A673 (cell line): ENCODE data around the gene CHRD. TPM values are rescaled to one million over a fixed set of nuclear protein-coding genes. Genes with fewer than 3 reads are reported as not detected.

Experiments used
- BruUV-seq: library from RNA; stranded (reverse); fragments of 400-500 nt; replicated peaks from 2 replicates; lab custom pipeline; 2021; lab: Mats Ljungman, UMichigan
- CTCF ChIA-PET: fragments of 300-600 bp; sonication (Branson Sonifier 250); formaldehyde crosslinking; loops from one replicate; lab custom pipeline; 2022; ENCODE audit warnings: antibody characterized with exemption; lab: Charles Lee
- POLR2A ChIA-PET: fragments of 300-600 bp; sonication (Branson Sonifier 250); formaldehyde crosslinking; loops from one replicate; lab custom pipeline; 2022; ENCODE audit warnings: antibody characterized with exemption; ENCODE audit not compliant: low non-redundant PET; lab: Charles Lee
- DNase-seq: peaks from one replicate; pipeline ENCODE4 v3.0.0-alpha.2; 2015; ENCODE audit warnings: low spot score
- H3K27ac ChIP-seq: fragments of 200-600 bp; sonication (generic); 2 replicates; pipeline ENCODE4 v1.5.1; 2016; ENCODE audit warnings: mixed run types, low read depth, mild to moderate bottlenecking, mixed read lengths, antibody characterized with exemption, low read length; ENCODE audit not compliant: poor library complexity, severe bottlenecking
- H3K27me3 ChIP-seq: fragments of 200-600 bp; sonication (generic); replicated peaks from 2 replicates; pipeline ENCODE4 v1.6.1; 2017; ENCODE audit warnings: mixed run types, low read depth, mild to moderate bottlenecking, mixed read lengths, antibody characterized with exemption, low read length; ENCODE audit not compliant: insufficient read depth, poor library complexity
- H3K36me3 ChIP-seq: fragments of 200-600 bp; sonication (generic); 2 replicates; pipeline ENCODE4 v1.6.1; 2016; ENCODE audit warnings: mixed run types, mild to moderate bottlenecking, mixed read lengths, antibody characterized with exemption, low read length; ENCODE audit not compliant: insufficient read depth, poor library complexity, severe bottlenecking
- H3K4me1 ChIP-seq: fragments of 200-600 bp; sonication (generic); 2 replicates; pipeline ENCODE4 v1.6.1; 2017; ENCODE audit warnings: mixed run types, mild to moderate bottlenecking, mixed read lengths, antibody characterized with exemption, low read length; ENCODE audit not compliant: insufficient read depth, poor library complexity, severe bottlenecking
- H3K4me3 ChIP-seq: fragments of 200-600 bp; sonication (generic); 2 replicates; pipeline ENCODE4 v1.5.1; 2016; ENCODE audit warnings: low read depth, mixed run types, mild to moderate bottlenecking, mixed read lengths, low read length; ENCODE audit not compliant: poor library complexity, severe bottlenecking
- H3K9me3 ChIP-seq: fragments of 200-600 bp; sonication (generic); 2 replicates; pipeline ENCODE4 v1.6.1; 2016; ENCODE audit warnings: mixed run types, low read depth, mild to moderate bottlenecking, mixed read lengths, antibody characterized with exemption, low read length; ENCODE audit not compliant: poor library complexity, severe bottlenecking
- EZH2 ChIP-seq: fragments of 200-600 bp; sonication (generic); IDR thresholded peaks from 2 replicates; pipeline ENCODE4 v1.6.1; 2017; ENCODE audit warnings: borderline replicate concordance, low read depth, mild to moderate bottlenecking, mixed read lengths, antibody characterized with exemption, low read length; ENCODE audit not compliant: poor library complexity, severe bottlenecking
- intact Hi-C: fragments of 100-400 bp; cut with micrococcal nuclease; formaldehyde crosslinking; loops from one replicate; pipeline ENCODE4 v1.10.0; 2022; ENCODE audit not compliant: unreplicated experiment
- total RNA-seq: library from RNA; stranded (reverse); gene quantifications from 2 replicates; pipeline ENCODE4 v1.2.3, GENCODE V29; 2021
- TF ChIP-seq, protein P1 (sequence below): fragments of 300-800, 200-600 bp; sonication (generic); conservative IDR thresholded peaks from 2 replicates; pipeline ENCODE4 v1.5.1; 2017; ENCODE audit warnings: low read depth, mild to moderate bottlenecking, antibody characterized with exemption, low read length, moderate library complexity, mixed read lengths

Gene CHRD
- total RNA-seq, 1 experiment from 2014 or later: 0.06 TPM

DNA sequence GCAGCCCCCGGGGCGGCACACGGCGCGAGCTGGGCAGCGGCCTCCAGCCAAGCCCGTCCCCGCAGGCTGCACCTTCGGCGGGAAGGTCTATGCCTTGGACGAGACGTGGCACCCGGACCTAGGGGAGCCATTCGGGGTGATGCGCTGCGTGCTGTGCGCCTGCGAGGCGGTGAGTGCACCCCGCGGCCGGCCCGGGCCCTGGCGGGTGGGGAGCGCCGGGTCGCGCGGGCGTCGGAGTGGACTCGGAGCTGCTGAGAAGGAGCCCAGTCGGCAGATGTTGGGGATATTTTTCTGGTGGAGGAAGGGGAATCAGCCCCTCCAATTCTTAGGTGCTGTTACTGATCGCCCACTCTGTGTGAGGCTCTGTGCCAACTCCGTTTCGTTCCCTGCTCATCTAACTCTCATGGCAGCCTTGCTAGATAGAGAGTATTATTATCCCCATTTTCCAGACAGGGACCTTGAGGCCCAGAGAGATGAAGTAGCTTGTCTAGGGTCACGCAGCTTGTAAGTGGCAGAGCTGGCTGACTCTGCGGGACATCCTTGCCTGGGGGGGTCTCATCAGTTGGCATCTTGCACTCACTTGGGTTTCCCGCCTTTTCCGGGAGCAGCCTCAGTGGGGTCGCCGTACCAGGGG, 890 bp downstream of the CHRD start:
- Histone ChIP-seq H3K27ac (no peak overlapping the region), H3K4me3 (peak overlapping the region; percentile 34), H3K4me1 (peaks cover 4% of the 10 kb centered on the region), H3K9me3 (no peaks in the 10 kb centered on the region), H3K27me3 (peaks cover 41% of the 10 kb centered on the region), H3K36me3 (no peaks in the 10 kb centered on the region)
- no peak for DNase-seq
- POLR2A ChIA-PET: no interaction called here
- BruUV-seq: no TSS peak
- peak; percentile 98 for TF ChIP-seq EZH2
- TF ChIP-seq, protein P1, sequence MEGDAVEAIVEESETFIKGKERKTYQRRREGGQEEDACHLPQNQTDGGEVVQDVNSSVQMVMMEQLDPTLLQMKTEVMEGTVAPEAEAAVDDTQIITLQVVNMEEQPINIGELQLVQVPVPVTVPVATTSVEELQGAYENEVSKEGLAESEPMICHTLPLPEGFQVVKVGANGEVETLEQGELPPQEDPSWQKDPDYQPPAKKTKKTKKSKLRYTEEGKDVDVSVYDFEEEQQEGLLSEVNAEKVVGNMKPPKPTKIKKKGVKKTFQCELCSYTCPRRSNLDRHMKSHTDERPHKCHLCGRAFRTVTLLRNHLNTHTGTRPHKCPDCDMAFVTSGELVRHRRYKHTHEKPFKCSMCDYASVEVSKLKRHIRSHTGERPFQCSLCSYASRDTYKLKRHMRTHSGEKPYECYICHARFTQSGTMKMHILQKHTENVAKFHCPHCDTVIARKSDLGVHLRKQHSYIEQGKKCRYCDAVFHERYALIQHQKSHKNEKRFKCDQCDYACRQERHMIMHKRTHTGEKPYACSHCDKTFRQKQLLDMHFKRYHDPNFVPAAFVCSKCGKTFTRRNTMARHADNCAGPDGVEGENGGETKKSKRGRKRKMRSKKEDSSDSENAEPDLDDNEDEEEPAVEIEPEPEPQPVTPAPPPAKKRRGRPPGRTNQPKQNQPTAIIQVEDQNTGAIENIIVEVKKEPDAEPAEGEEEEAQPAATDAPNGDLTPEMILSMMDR: no peak
- CTCF ChIA-PET: no interaction called here
- intact Hi-C loops: no loop called here

DNA sequence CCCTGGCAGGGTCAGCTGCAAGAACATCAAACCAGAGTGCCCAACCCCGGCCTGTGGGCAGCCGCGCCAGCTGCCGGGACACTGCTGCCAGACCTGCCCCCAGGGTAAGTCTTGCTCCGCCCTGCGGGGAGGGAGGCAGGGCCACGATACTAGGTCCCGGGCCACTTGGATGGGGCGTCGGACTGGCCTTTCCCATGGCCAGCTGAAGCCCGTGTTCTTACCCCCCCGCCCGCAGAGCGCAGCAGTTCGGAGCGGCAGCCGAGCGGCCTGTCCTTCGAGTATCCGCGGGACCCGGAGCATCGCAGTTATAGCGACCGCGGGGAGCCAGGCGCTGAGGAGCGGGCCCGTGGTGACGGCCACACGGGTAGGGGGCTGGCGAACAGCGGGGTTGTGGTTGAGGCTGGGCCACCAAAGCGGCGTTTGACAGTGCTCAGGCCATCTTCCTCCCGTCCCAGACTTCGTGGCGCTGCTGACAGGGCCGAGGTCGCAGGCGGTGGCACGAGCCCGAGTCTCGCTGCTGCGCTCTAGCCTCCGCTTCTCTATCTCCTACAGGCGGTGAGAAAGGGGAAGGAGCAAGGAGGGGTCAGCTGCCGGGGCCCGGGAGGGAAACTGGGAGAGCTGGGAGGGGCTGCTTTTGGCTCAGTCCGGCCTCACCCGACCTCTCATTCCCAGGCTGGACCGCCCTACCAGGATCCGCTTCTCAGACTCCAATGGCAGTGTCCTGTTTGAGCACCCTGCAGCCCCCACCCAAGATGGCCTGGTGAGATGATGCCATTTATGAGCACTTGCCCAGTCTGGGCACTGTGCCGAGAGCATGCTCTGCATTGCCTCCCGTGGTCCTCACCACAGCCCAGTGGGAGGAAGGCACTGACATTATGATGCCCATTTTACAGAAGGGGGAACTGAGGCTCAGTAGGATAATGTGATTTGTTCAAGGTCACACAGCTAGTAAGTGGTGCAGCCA, 1.7 kb downstream of the CHRD start:
- intact Hi-C loops: no loop called here
- Histone ChIP-seq H3K27ac (no peak overlapping the region), H3K4me1 (peaks cover 4% of the 10 kb centered on the region), H3K9me3 (no peaks in the 10 kb centered on the region), H3K27me3 (peaks cover 41% of the 10 kb centered on the region), H3K4me3 (no peak overlapping the region), H3K36me3 (no peaks in the 10 kb centered on the region)
- TF ChIP-seq EZH2: no peak
- TF ChIP-seq, protein P1: no peak
- no peak for DNase-seq
- ChIA-PET CTCF (interaction anchor here (0.6 kb wide), 1 partner anchor 159 kb away, joined by 4 read pairs; no protein-coding TSS in a partner anchor), POLR2A (no interaction called here)
- no TSS peak for BruUV-seq

DNA sequence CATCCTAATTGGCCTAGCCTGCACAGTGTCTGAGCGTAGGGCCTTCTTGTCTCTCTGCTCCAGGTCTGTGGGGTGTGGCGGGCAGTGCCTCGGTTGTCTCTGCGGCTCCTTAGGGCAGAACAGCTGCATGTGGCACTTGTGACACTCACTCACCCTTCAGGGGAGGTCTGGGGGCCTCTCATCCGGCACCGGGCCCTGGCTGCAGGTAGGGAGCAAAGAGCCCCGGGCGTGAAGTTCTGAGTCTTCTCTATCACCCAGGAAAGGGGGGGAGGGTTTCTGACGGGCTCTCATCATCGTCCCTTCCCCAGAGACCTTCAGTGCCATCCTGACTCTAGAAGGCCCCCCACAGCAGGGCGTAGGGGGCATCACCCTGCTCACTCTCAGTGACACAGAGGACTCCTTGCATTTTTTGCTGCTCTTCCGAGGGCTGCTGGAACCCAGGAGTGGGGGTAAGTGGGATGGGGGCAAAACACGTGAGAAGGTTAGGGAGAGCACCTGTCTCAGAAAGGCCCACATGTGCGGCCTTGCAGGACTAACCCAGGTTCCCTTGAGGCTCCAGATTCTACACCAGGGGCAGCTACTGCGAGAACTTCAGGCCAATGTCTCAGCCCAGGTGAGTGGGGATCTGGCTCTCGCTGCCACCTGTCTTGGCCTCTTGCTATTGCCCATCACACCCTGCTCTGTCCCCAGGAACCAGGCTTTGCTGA, 2.6 kb downstream of the CHRD start:
- BruUV-seq: no TSS peak
- POLR2A ChIA-PET: no interaction called here

More for the DNA sequence above, 2.6 kb downstream of the CHRD start:
- H3K27ac ChIP-seq: no peak overlapping the region
- intact Hi-C loops: no loop called here
- no peak for DNase-seq
- CTCF ChIA-PET: no interaction called here
- H3K4me1 ChIP-seq: peaks cover 4% of the 10 kb centered on the region
- H3K27me3 ChIP-seq: peaks cover 39% of the 10 kb centered on the region
- no peak for TF ChIP-seq EZH2
- TF ChIP-seq, protein P1: no peak
- no peak overlapping the region for H3K4me3 ChIP-seq
- no peaks in the 10 kb centered on the region for H3K9me3 ChIP-seq
- no peaks in the 10 kb centered on the region for H3K36me3 ChIP-seq
